ENCODE data around the gene MRPS12. TPM values are rescaled to one million over a fixed set of nuclear protein-coding genes. Genes with fewer than 3 reads are reported as not detected.

The MRPS12 gene
- total RNA-seq, 4 donors from 2014 or later = 29.9 to 43.9 (median 33.1) TPM

DNA sequence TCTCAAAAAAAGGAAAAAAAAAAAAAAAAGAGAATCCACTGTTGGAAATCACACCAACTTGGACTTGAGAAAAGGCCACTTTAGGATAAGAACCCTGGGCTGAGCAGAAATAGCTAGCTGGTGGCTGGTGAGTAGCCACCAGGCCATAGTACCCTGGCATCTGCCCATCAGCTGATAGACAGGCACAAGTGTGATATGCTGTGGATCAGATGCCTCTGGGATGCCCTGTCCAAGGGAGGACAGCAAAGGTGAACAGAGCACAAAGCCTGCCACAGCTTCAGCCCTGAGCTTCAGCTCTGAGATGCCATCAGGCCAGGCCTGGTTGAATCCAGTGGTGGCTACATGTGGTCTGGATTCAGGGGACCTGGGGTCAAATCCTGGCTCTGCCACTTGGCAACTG lies 40.1 kb upstream of the MRPS12 start:
- no peak overlapping the region for H3K4me3 ChIP-seq
- DNase-seq (ENCODE audit: low spot score in 2 of 2) = no peak
- H3K27ac ChIP-seq = no peak overlapping the region
- no peak for TF ChIP-seq POLR2A (IDR thresholded peaks at IDR 0.05)
- TF ChIP-seq EP300 (IDR thresholded peaks at IDR 0.05) = no peak
- TF ChIP-seq, protein P1, sequence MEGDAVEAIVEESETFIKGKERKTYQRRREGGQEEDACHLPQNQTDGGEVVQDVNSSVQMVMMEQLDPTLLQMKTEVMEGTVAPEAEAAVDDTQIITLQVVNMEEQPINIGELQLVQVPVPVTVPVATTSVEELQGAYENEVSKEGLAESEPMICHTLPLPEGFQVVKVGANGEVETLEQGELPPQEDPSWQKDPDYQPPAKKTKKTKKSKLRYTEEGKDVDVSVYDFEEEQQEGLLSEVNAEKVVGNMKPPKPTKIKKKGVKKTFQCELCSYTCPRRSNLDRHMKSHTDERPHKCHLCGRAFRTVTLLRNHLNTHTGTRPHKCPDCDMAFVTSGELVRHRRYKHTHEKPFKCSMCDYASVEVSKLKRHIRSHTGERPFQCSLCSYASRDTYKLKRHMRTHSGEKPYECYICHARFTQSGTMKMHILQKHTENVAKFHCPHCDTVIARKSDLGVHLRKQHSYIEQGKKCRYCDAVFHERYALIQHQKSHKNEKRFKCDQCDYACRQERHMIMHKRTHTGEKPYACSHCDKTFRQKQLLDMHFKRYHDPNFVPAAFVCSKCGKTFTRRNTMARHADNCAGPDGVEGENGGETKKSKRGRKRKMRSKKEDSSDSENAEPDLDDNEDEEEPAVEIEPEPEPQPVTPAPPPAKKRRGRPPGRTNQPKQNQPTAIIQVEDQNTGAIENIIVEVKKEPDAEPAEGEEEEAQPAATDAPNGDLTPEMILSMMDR (IDR thresholded peaks at IDR 0.05) = no peak
- H3K9me3 ChIP-seq = no peaks in the 10 kb centered on the region
- H3K27me3 ChIP-seq = no peaks in the 10 kb centered on the region
- H3K36me3 ChIP-seq = peaks cover 0 to 84% (median 5%) of the 10 kb centered on the region in 3 donors
- peaks cover 0 to 13% (median 0%) of the 10 kb centered on the region in 4 donors for H3K4me1 ChIP-seq

DNA sequence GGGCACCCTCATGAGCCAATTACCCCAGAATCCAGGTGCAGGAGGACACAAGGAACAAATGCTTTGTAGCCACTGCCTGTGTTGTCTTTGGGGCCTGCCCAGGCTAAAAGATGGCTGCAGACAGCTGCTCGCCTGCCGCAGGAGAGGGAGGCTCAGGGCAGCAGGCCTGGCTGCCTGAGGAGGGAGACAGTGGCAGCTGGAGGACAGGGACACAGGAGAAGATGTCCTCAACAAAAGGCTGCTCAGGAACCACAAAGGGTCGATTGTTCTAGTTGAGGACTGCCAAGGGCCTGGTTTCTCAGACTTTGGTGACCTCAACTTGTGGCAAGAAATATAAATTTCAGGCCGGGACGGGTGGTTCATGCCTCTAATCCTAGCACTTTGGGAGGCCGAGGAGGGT lies 39.0 kb upstream of the MRPS12 start:
- Histone ChIP-seq H3K4me3 (no peak overlapping the region), H3K36me3 (peaks cover 0 to 74% (median 5%) of the 10 kb centered on the region in 3 donors), H3K9me3 (no peaks in the 10 kb centered on the region), H3K27ac (peak overlapping the region in 2 of 4 donors; percentile 29 to 36), H3K27me3 (no peaks in the 10 kb centered on the region), H3K4me1 (peaks cover 0 to 21% (median 0%) of the 10 kb centered on the region in 4 donors)
- TF ChIP-seq POLR2A (IDR thresholded peaks at IDR 0.05) = no peak
- TF ChIP-seq, protein P1 (IDR thresholded peaks at IDR 0.05) = no peak
- no peak for TF ChIP-seq EP300 (IDR thresholded peaks at IDR 0.05)
- WGBS, 2 donors = 42 to 53% methylated on average over 6 of the region's 6 CpGs
- no peak for DNase-seq (ENCODE audit: low spot score in 2 of 2)

- peaks cover 0 to 63% (median 5%) of the 10 kb centered on the region in 3 donors for H3K36me3 ChIP-seq
- TF ChIP-seq, protein P1 (IDR thresholded peaks at IDR 0.05) = no peak
- TF ChIP-seq POLR2A (IDR thresholded peaks at IDR 0.05) = no peak
- TF ChIP-seq EP300 (IDR thresholded peaks at IDR 0.05) = no peak
- no peaks in the 10 kb centered on the region for H3K9me3 ChIP-seq
- H3K4me1 ChIP-seq = peaks cover 0 to 31% (median 5%) of the 10 kb centered on the region in 4 donors
- no peaks in the 10 kb centered on the region for H3K27me3 ChIP-seq
- H3K4me3 ChIP-seq = no peak overlapping the region
- no peak for DNase-seq (ENCODE audit: low spot score in 2 of 2)
- WGBS, 2 donors = 85 to 88% methylated on average over 5 of the region's 5 CpGs
- peak overlapping the region in 1 of 4 donors; percentile 8 for H3K27ac ChIP-seq
Observed at GRCh38 chr19:38892841-38893240, 37.9 kb upstream of the MRPS12 start.

GRCh38 chr19:38893341-38893771 lies 37.4 kb upstream of the MRPS12 start:
- 80 to 82% methylated on average over 9 to 14 of the region's 14 CpGs for WGBS, 2 donors
- no peak for DNase-seq (ENCODE audit: low spot score in 2 of 2)
- TF ChIP-seq POLR2A (IDR thresholded peaks at IDR 0.05) (no peak), EP300 (IDR thresholded peaks at IDR 0.05) (no peak)
- TF ChIP-seq, protein P1 (IDR thresholded peaks at IDR 0.05) = no peak
- Histone ChIP-seq H3K27ac (peak overlapping the region in 2 of 4 donors; percentile 8 to 11), H3K4me3 (no peak overlapping the region), H3K27me3 (no peaks in the 10 kb centered on the region), H3K4me1 (peaks cover 0 to 37% (median 9%) of the 10 kb centered on the region in 4 donors), H3K9me3 (no peaks in the 10 kb centered on the region), H3K36me3 (peaks cover 0 to 58% (median 5%) of the 10 kb centered on the region in 3 donors)

DNA sequence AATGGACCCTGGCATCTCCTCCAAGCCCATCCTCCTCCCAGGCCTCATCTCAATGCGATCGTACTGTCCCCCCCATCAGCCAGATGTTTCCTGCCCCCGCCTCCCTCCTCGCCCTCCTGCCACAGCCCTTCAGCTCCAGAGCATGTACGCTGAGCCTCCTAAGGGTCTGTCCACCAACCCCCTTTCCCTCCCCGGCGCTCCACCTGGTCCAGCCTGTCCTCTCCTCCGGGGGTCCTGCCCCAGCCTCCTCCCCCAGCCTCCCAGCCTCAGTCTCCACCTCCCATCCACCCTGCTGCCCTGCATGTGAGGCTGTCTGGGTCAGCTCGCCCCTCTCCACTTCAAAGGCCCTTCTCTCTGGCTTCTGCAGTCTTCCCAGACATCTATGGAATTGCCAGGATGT lies 35.8 kb upstream of the MRPS12 start:
- DNase-seq (ENCODE audit: low spot score in 2 of 2) = no peak
- H3K27me3 ChIP-seq = no peaks in the 10 kb centered on the region
- no peaks in the 10 kb centered on the region for H3K9me3 ChIP-seq
- peaks cover 0 to 42% (median 2%) of the 10 kb centered on the region in 3 donors for H3K36me3 ChIP-seq
- no peak for TF ChIP-seq POLR2A (IDR thresholded peaks at IDR 0.05)
- no peak for TF ChIP-seq EP300 (IDR thresholded peaks at IDR 0.05)
- TF ChIP-seq, protein P1 (IDR thresholded peaks at IDR 0.05) = no peak
- WGBS, 2 donors = 74 to 80% methylated on average over 9 of the region's 9 CpGs
- peak overlapping the region in 1 of 4 donors; percentile 34 for H3K27ac ChIP-seq
- H3K4me1 ChIP-seq = peaks cover 0 to 42% (median 12%) of the 10 kb centered on the region in 4 donors
- H3K4me3 ChIP-seq = no peak overlapping the region

Measured in tibial nerve (tissue), 4 donors.